SK-N-MC (cell line): Measurements from ENCODE around the gene AATK.

Source experiments
- EZH2 ChIP-seq: fragments of 200-600 bp; sonication (generic); IDR thresholded peaks from one replicate; pipeline ENCODE4 v1.6.1; 2017; ENCODE audit warnings: antibody characterized with exemption
- POLR2AphosphoS5 ChIP-seq: IDR thresholded peaks from 2 replicates; pipeline ENCODE4 v1.6.1; 2012; ENCODE audit warnings: mild to moderate bottlenecking, low read depth, low read length, borderline replicate concordance

DNA sequence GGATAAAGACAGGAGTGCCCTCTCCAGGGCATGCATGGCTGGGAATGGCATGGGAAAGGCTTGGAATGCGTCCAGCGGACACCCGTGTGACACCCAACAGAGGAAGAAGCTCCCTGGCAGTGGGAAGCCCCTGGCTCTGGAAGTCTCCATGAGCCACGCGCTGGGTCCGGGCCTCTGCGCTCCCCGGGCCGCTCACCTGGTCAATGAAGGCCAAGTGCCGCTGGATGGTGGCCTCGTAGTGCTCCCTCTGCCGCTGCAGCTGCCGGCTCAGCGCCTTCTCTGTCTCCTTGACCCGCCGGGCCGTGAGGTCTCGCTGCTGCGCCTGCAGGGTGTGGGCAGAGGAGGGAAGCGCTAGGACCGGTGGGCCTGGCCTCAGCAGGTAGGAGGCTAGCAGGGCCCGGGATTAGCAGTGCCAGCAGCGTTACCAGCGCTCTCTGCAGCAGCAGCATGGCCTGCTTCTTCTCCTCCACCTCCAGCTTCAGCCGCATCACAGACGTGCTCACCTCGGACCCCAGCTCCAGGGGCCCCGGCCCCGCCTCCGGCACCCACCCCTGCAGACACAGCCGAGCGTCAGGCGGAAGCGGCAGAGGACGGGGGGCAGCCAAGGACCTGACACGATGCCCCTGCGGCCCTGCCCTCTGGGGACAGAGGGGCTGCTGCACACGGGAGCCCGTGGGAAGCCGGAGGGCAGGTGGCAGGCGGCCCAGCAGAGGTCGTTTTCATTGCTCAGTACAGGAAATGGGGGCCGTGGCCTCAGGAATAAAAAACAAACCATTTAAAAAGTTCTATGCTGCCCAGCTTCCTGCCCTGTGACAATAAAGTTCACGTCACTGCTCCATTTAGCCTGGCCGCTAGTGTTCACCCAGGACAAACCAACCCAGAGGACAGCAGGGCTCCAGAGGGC, 30.7 kb upstream of the AATK start:
- no peak for TF ChIP-seq EZH2
- no peak for TF ChIP-seq POLR2AphosphoS5
